Mesodermal cell (in vitro differentiated cells): Measurements from ENCODE around the gene TMCO1. TPM values are rescaled to one million over a fixed set of nuclear protein-coding genes. Genes with fewer than 3 reads are reported as not detected.
"Not testable (repeated sequence)": the region's sequence is repeated elsewhere in the genome, so short reads cannot be mapped to it uniquely, and the experiment has no call there.

Experiments used
- H3K27ac ChIP-seq: 2 replicates; pipeline ENCODE4 v1.7.0; 2013; ENCODE audit warnings: mild to moderate bottlenecking, low read depth, low read length, moderate library complexity; ENCODE audit not compliant: severe bottlenecking
- H3K36me3 ChIP-seq: 2 replicates; pipeline ENCODE4 v1.7.1; 2013; ENCODE audit warnings: mild to moderate bottlenecking, low read length, moderate library complexity; ENCODE audit not compliant: control insufficient read depth, insufficient read depth
- H3K4me1 ChIP-seq: one replicate; pipeline ENCODE4 v1.7.1; 2013; ENCODE audit warnings: mild to moderate bottlenecking, low read length; ENCODE audit not compliant: insufficient read depth, control insufficient read depth, poor library complexity, severe bottlenecking
- H3K4me3 ChIP-seq: 2 replicates; pipeline ENCODE4 v1.7.0; 2013; ENCODE audit warnings: low read length, control low read depth, mild to moderate bottlenecking; ENCODE audit not compliant: insufficient read depth, poor library complexity, severe bottlenecking; ENCODE audit errors: extremely low read depth
- H3K9me3 ChIP-seq: 2 replicates; pipeline ENCODE4 v1.7.1; 2013; ENCODE audit warnings: mild to moderate bottlenecking, low read length, moderate library complexity; ENCODE audit not compliant: control insufficient read depth
- WGBS, 2 experiments: methylation state at CpG; one replicate each; pipeline ENCODE4 v1.1.5; 2013; ENCODE audit warnings: missing lambda C conversion rate in 2 of 2; ENCODE audit not compliant: insufficient coverage in 2 of 2; 5-methylcytosine and 5-hydroxymethylcytosine counted together
- polyA plus RNA-seq, 2 experiments: library from polyadenylated mRNA; stranded (reverse); fragments of 50-300 nt; gene quantifications; one replicate each; pipeline ENCODE4 v1.2.3, GENCODE V29; 2013

Gene TMCO1
- polyA plus RNA-seq (2013, experiment 1 of 2): 80.2 TPM
- 82.9 TPM for polyA plus RNA-seq (2013, experiment 2 of 2)

- peak within 1 kb of the TSS; percentile 76 for H3K4me3 ChIP-seq
- no peaks in the 10 kb centered on the region for H3K9me3 ChIP-seq
- H3K4me1 ChIP-seq: peaks cover 21% of the 10 kb centered on the region
- H3K27ac ChIP-seq: peak within 1 kb of the TSS; percentile 87
- 0 to 1% methylated on average over 44 to 50 of the region's 56 CpGs for WGBS, 2 experiments
- peaks cover 38% of the 10 kb centered on the region for H3K36me3 ChIP-seq
These were observed at the start of gene TMCO1 for GRCh38 chr1:165768513-165769394. TSS of gene TMCO1 (minus strand) at chr1:165768868. CDS start at chr1:165768751, 117 bp downstream.

- peaks cover 19% of the 10 kb centered on the region for H3K4me1 ChIP-seq
- no peaks in the 10 kb centered on the region for H3K36me3 ChIP-seq
- 74 to 79% methylated on average over 4 to 9 of the region's 13 CpGs for WGBS, 2 experiments
- H3K9me3 ChIP-seq: no peaks in the 10 kb centered on the region
- no peak overlapping the region for H3K4me3 ChIP-seq
- peak overlapping the region; percentile 72 for H3K27ac ChIP-seq
These were observed 48.3 kb upstream of the TMCO1 start for GRCh38 chr1:165816826-165817497.

GRCh38 chr1:165816157-165816556 is 47.5 kb upstream of the TMCO1 start:
- H3K4me1 ChIP-seq: peaks cover 19% of the 10 kb centered on the region
- 53 to 100% methylated on average over 1 to 2 of the region's 3 CpGs for WGBS, 2 experiments

GRCh38 chr1:165815725-165816124 is 47.1 kb upstream of the TMCO1 start:
- 41 to 69% methylated on average over 1 to 3 of the region's 3 CpGs for WGBS, 2 experiments
- no peak overlapping the region for H3K4me3 ChIP-seq
- H3K36me3 ChIP-seq: no peaks in the 10 kb centered on the region

More at GRCh38 chr1:165816157-165816556, 47.5 kb upstream of the TMCO1 start:
- Histone ChIP-seq H3K36me3 (no peaks in the 10 kb centered on the region), H3K9me3 (no peaks in the 10 kb centered on the region), H3K4me3 (no peak overlapping the region), H3K27ac (peak overlapping the region; percentile 72)

GRCh38 chr1:165807613-165808012 is 38.9 kb upstream of the TMCO1 start:
- Histone ChIP-seq H3K27ac (no peak overlapping the region), H3K36me3 (no peaks in the 10 kb centered on the region), H3K4me1 (no peaks in the 10 kb centered on the region), H3K9me3 (no peaks in the 10 kb centered on the region), H3K4me3 (no peak overlapping the region)

More at GRCh38 chr1:165815725-165816124, 47.1 kb upstream of the TMCO1 start:
- Histone ChIP-seq H3K4me1 (peaks cover 19% of the 10 kb centered on the region), H3K27ac (peak overlapping the region; percentile 72), H3K9me3 (no peaks in the 10 kb centered on the region)

GRCh38 chr1:165804513-165804912 is 35.8 kb upstream of the TMCO1 start:
- H3K36me3 ChIP-seq, H3K4me1 ChIP-seq, H3K4me3 ChIP-seq, H3K27ac ChIP-seq, H3K9me3 ChIP-seq: not testable (repeated sequence)
- WGBS, 2 experiments: 80% methylated on average over 1 of the region's 1 CpG; no CpG with 5 or more reads in 1 of the 2 experiments

GRCh38 chr1:165799387-165799786 is 30.7 kb upstream of the TMCO1 start:
- Histone ChIP-seq H3K9me3 (peaks cover 14% of the 10 kb centered on the region), H3K27ac (no peak overlapping the region), H3K36me3 (no peaks in the 10 kb centered on the region), H3K4me1 (no peaks in the 10 kb centered on the region), H3K4me3 (no peak overlapping the region)

GRCh38 chr1:165795894-165796293 is 27.2 kb upstream of the TMCO1 start:
- 79 to 100% methylated on average over 1 to 2 of the region's 2 CpGs for WGBS, 2 experiments
- Histone ChIP-seq H3K4me3 (no peak overlapping the region), H3K36me3 (no peaks in the 10 kb centered on the region), H3K9me3 (peaks cover 14% of the 10 kb centered on the region), H3K27ac (no peak overlapping the region), H3K4me1 (no peaks in the 10 kb centered on the region)

GRCh38 chr1:165793951-165794350 is 25.3 kb upstream of the TMCO1 start:
- Histone ChIP-seq H3K27ac (no peak overlapping the region), H3K4me3 (no peak overlapping the region), H3K9me3 (peaks cover under 1% of the 10 kb centered on the region), H3K36me3 (no peaks in the 10 kb centered on the region), H3K4me1 (no peaks in the 10 kb centered on the region)
- WGBS, 2 experiments: no CpG with 5 or more reads among the region's 2 CpGs

- Histone ChIP-seq H3K27ac (no peak overlapping the region), H3K4me3 (no peak overlapping the region), H3K4me1 (no peaks in the 10 kb centered on the region), H3K9me3 (peaks cover 5% of the 10 kb centered on the region), H3K36me3 (no peaks in the 10 kb centered on the region)
- 91 to 94% methylated on average over 1 of the region's 1 CpG for WGBS, 2 experiments
These were observed 19.1 kb upstream of the TMCO1 start for GRCh38 chr1:165787741-165788140.

GRCh38 chr1:165783519-165783918 is 14.9 kb upstream of the TMCO1 start:
- not testable (repeated sequence) for H3K36me3 ChIP-seq, H3K4me3 ChIP-seq, H3K4me1 ChIP-seq, H3K9me3 ChIP-seq, H3K27ac ChIP-seq
- WGBS, 2 experiments: 82 to 96% methylated on average over 4 to 5 of the region's 11 CpGs
